HG02759 (cell line): Measurements from ENCODE around the gene AMN1.
"Not testable (repeated sequence)": the region's sequence is repeated elsewhere in the genome, so short reads cannot be mapped to it uniquely, and the experiment has no call there.

ENCODE experiments used
- ATAC-seq: cut with Tn5 transposase; IDR thresholded peaks from one replicate; pipeline ENCODE4 v1.9.1; 2021; ENCODE audit warnings: mild to moderate bottlenecking, moderate library complexity; ENCODE audit not compliant: unreplicated experiment

AMN1 gene

DNA sequence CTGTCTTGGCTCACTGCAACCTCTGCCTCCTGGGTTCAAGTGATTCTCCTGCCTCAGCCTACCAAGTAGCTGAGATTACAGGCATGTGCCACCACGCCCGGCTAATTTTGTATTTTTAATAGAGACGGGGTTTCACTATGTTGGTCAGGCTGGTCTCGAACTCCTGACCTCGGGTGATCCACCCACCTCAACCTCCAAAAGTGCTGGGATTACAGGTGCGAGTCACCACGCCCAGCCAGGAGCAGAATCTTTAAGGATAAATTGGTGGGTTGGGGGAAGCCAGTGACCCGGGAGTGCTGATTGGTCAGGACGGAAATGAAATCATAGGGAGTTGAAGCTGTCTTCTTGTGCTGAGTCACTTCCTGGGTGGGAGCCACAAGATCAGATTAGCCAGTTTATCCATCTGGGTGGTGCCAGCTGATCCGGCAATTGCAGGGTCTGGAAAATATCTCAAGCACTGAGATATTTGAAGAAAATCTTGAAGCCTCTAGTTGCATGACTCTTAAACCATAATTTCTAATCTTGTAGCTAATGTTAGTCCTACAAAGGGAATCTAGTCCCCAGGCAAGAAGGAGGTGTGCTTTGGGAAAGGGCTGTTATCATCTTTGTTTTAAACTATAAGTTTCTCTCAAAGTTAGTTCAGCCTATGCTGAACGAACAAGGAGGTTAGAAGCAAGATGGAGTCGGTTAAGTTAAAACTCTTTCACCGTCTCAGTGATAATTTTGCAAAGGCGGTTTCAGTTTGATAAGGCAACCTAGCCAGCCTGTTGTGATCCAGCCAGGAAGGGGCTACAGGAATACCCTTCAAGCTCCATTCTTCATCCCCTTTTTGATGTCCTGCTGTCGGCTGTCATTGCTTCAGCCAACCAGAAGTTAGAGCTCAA, 5.0 kb upstream of the AMN1 start:
- not testable (repeated sequence) for ATAC-seq

GRCh38 chr12:31732926-31733548, 4.2 kb upstream of the AMN1 start:
- no peak for ATAC-seq

GRCh38 chr12:31731203-31731602, 2.4 kb upstream of the AMN1 start:
- not testable (repeated sequence) for ATAC-seq

GRCh38 chr12:31729705-31730104, 884 bp upstream of the AMN1 start:
- ATAC-seq = no peak

DNA sequence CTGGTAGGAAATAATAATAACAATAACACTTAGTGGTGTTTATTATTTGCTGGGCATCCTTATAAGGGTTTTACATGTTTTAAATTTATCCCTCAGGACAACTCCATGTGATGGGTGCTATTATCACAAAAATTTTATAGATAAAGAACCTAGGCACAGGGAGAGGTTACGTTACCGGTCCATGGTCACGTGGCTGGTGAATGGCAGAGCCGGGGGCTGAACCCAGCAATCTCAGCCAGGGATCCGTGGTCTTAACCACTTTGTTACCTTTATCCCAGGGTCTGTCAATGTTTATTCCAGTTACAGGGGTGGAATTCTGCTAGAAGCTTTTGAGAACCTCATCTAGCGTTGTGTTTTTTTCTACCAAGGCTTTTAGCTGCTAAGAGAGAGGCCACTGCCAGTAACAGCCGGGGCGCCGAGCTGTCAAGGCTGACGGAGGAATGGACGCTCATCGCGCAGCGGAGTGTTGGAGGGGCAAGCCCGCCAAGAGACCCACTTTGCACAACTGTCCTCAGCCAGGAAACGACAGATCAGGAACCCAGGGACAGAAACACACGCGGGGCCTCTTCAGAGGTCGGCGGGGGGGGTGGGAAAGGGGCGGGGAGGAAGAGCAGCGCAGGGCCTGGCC, 418 bp downstream of the AMN1 start:
- ATAC-seq = peak; percentile 11

- ATAC-seq = no peak
Observed at GRCh38 chr12:31727192-31727591, 1.6 kb downstream of the AMN1 start.

DNA sequence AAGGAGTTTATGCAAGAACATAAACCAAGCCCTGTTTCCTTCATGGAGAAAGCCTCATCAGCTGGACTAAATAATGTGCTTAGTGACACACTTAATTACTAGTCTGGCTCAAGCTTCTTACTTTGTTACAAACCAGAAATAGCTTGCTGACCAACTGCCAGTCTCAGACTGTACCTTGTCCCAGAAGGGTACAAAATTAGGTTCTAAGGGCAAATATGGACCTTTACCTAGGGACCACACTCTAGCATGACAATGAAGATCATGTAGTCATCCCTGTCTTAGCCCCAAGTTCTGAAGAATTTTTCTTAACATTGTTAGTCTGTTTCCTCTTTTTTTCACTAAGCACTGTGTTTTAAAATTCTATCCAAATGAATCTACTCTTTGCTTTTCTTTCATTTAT, 2.2 kb downstream of the AMN1 start:
- ATAC-seq = no peak

DNA sequence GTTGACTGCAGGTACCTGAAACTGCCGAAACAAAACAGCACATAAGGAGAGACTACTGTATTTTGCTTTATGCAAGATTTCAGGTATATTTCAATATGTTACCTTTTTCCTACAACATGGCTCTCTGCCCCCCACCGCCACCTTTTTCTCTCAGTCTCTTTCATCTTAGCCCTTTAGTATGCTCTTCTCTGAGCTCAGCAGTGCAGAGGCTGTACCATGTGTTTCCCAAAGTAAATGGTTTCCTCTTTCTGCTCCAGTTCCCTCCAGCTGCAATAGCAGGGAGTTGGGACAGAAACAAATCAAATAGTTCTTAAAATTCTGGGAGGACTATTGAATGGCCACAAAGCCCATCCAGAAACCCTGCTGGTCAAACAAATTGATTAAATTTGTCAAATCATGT, 4.3 kb downstream of the AMN1 start:
- ATAC-seq = no peak

DNA sequence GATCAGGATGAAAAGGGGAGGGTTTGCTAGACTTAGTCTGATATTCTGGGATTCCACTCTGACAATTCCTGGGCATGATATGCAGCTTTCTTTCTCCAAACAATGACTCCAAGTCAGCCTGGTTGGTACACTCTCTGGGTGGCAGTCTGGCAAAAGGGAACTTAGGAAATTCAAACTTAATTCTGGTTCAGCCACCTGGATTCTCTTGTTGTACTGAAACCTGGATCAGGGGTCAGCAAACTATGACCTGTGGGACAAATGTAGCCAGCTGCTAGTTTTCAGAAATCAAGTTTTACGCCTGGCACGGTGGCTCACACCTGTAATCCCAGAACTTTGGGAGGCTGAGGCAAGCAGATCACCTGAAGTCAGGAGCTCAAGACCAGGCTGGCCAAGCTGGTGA, 6.2 kb downstream of the AMN1 start:
- no peak for ATAC-seq

DNA sequence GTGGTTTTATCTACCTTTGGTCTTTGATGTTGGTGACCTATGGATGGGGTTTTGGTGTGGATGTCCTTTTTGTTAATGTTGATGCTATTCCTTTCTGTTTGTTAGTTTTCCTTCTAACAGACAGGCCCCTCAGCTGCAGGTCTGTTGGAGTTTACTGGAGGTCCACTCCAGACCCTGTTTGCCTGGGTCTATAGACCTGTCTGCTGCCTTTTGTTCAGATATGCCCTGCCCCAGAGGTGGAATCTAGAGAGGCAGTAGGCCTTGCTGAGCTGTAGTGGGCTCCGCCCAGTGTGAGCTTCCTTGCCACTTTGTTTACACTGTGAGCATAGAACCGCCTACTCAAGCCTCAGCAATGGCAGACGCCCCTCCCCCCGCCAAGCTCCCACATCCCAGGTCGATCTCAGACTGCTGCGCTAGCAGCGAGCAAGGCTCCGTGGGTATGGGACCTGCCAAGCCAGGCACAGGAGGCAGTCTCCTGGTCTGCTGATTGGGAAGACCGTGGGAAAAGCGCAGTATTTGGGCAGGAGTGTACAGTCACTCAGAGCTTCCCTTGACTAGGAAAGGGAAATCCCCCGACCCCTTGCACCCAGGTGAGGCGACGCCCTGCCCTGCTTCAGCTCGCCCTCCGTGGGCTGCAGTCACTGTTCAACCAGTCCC, 10.2 kb downstream of the AMN1 start:
- ATAC-seq = not testable (repeated sequence)

DNA sequence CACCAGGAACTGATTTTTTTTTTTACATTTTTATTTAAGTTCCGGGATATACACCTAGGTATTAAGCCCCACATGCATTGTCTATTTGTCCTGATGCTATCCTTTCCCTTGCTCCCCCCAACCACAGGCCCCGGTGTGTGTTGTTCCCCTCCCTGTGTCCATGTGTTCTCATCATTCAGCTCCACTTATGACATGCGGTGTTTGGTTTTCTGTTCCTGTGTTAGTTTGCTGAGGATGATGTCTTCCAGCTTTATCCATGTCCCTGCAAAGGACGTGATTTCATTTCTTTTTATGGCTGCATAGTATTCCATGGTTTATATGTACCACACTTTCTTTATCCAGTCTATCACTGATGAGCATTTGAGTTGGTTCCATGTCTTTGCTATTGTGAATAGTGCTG, 11.8 kb downstream of the AMN1 start:
- ATAC-seq = not testable (repeated sequence)

GRCh38 chr12:31715283-31715825, 13.5 kb downstream of the AMN1 start:
- no peak for ATAC-seq

DNA sequence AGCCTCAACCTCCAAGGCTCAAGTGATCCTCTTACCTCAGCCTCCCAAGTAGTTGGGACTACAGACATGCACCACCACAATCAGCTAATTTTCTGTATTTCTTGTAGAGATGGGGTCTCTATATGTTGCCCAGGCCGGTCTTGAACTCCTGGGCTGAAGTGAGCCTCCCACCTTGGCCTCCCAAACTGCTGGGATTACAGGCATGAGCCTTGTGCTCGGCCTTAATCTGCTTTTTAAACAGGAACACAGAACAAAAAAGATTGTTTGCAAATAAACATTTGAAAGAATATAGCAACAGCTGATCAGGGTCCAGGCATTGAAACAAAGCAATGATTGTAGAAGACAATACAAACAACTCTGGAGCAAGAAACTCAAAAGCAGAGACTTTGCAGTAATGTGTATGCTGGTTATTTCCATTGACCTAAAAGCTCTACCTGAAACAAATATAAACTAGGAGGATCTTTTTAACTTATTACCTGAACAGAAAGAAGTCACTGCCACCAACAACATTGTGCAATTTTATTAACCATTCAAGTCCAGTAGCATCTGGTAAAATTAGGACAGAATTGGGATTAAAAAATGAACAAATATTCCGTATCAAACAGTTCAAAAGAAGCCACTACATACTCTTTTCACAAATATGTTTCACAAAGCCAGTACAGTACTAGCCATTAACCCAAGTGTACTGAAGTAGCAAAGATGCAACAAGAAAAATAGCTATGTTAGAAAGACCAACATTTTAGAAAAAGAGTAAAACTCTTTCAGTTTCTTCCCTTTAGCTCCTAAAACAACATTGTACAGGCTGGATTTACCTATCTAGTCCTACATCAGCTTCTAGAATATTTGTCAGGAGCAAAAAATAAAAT, 14.2 kb downstream of the AMN1 start:
- no peak for ATAC-seq

GRCh38 chr12:31712877-31713276, 15.9 kb downstream of the AMN1 start:
- ATAC-seq = no peak

- ATAC-seq = no peak
Observed at GRCh38 chr12:31710021-31710818, 18.6 kb downstream of the AMN1 start.

DNA sequence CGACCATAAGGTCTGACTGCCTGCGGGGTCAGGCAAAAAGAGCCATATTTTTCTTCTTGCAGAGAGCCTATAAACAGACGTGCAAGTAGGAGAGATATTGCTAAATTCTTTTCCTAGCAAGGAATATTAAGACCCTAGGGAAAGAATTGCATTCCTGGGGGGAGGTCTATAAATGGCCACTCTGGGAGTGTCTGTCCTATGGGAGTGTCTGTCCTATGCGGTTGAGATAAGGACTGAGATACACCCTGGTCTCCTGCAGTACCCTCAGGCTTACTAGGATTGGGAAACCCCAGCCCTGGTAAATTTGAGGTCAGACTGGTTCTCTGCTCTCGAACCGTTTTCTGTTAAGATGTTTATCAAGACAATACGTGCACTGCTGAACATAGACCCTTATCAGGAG, 20.7 kb downstream of the AMN1 start:
- ATAC-seq = not testable (repeated sequence)

- ATAC-seq = no peak
Observed at GRCh38 chr12:31705621-31706020, 23.2 kb downstream of the AMN1 start.

GRCh38 chr12:31702047-31702446, 26.8 kb downstream of the AMN1 start:
- no peak for ATAC-seq

GRCh38 chr12:31689921-31690320, 38.9 kb downstream of the AMN1 start:
- not testable (repeated sequence) for ATAC-seq
